Fibroblast of lung (primary cell): ENCODE data around the gene FAM47E.

Experiments
- CTCF ChIP-seq, 2 donors: IDR thresholded peaks in 1 of 2; conservative IDR thresholded peaks in 1 of 2; 1 replicate in 1 of 2; 2 replicates in 1 of 2; pipeline ENCODE4 v1.5.1; 2011 to 2012; ENCODE audit warnings: low read length in 2 of 2, control low read depth in 1 of 2, inconsistent platforms in 1 of 2, low read depth in 1 of 2, mild to moderate bottlenecking in 1 of 2
- EZH2 ChIP-seq: IDR thresholded peaks from 2 replicates; pipeline ENCODE4 v1.5.1; 2012; ENCODE audit warnings: low read length, control low read depth, mild to moderate bottlenecking; ENCODE audit errors: missing control alignments

GRCh38 chr4:76275486-76276124 lies 24.1 kb downstream of the FAM47E start:
- TF ChIP-seq CTCF (conservative IDR thresholded peaks at IDR 0.05 in 1 of 2, IDR thresholded peaks at IDR 0.05 in 1 of 2; ENCODE audit: low read depth in 1 of 2, low read length in 2 of 2) (no peak), EZH2 (no peak)
